GM18870 (cell line): ENCODE data around the gene COG4.

Experiments
- ATAC-seq: cut with Tn5 transposase; IDR thresholded peaks from one replicate; pipeline ENCODE4 v1.9.1; 2021; ENCODE audit warnings: moderate library complexity; ENCODE audit not compliant: unreplicated experiment

COG4 gene

DNA sequence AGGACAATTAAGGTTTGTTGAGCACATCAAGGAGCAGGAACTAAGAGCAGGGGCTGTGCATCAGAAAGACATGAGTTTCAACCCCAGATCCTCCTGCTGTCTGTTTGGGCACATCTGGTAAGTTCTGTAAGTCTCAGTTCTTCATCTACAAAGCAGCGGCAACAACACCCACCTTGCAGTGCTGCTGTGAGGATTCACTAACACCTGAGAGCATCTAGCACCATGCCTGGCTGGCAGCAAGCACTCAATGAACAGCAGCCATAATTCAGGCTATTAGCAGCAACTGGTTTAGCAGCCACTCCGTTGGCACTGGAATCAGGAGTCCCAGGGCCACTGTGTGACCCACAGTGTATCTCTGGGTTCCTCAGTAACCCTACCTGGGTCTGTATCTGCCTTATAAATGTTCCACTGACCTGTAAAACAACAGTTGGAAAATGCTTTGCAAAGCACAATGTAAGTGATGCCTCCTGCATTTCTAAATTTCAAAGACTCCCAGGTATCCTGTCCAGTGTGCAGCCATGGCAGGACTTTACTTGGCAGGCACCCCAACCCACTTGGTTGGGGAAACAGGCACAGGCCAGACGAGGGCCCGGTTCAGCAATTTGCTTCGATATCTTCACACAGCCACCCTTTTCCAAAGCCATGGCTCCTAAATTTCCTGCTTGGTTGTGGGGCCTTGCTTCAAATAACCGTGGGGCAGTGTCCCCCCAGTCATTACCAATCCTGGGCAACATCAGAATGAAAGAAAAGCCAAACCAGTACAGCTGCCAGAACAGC lies 88.7 kb downstream of the COG4 start:
- ATAC-seq = no peak

DNA sequence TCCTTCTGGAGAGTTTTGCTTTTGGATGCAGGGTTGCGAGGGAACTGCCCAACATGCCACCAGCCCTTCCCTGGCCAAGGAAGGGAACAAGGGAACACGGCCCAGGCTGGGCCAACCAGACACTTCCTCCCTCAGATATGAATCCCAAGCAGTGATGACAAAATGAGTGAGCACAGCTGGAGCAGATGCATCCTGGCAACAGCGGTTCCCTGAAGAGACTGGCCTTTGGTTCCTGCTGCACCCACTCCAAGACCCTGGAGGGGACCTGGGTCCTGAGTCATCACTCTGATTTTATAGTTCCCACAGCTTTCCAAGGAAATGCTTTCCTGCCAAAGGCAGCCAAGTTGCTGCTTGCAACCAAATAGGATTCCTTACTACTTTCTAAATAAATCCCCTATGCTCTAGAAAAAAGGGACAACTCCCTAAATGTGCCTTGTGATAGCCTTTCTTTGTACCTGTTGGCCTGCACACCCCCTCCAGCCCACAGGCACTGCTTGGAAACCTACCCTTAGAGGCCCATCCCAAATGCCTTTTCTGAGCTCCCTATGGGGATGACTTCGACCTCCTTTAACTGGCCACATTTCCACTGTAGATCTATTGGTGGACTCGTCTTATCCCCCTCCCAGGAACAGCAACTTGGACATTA lies 89.8 kb downstream of the COG4 start:
- ATAC-seq = no peak

GRCh38 chr16:70432723-70433457 lies 90.5 kb downstream of the COG4 start:
- no peak for ATAC-seq

DNA sequence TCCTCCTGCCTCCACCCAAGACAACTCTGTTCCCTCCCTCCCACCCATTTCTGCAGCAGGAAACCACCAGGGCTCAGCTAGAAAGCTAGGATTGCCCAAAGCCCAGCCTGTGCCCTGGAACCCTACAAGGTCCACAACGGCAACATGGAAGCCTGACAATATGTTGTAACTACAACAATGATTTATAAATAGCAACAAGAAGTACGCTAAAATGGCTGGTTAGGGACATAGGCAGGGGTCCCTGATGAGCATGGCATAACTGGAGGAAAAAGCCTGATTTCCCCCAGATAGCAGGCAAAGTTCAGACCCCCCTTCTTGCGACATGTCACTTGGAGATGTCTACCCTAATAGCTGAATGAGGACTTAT lies 91.0 kb downstream of the COG4 start:
- no peak for ATAC-seq

- ATAC-seq = peak; percentile 48
These were observed 92.5 kb downstream of the COG4 start for GRCh38 chr16:70430667-70431536.
